SJSA1 (cell line): ENCODE results near the gene ADAMTS2. TPM values are rescaled to one million over a fixed set of nuclear protein-coding genes. Genes with fewer than 3 reads are reported as not detected.

Experiments used
- DNase-seq, 2 experiments: peaks; one replicate each; pipeline ENCODE4 v3.0.0-alpha.2; 2015 to 2020; ENCODE audit warnings: low spot score in 2 of 2, low read depth in 1 of 2
- H3K27ac ChIP-seq: fragments of 250-450 bp; sonication (Bioruptor Pico); 2 replicates; pipeline ENCODE4 v1.5.1; 2020; ENCODE audit warnings: mild to moderate bottlenecking, moderate library complexity
- H3K27me3 ChIP-seq: fragments of 250-450 bp; sonication (Bioruptor Pico); replicated peaks from 2 replicates; pipeline ENCODE4 v1.5.1; 2020; ENCODE audit warnings: mild to moderate bottlenecking, moderate library complexity
- H3K36me3 ChIP-seq: fragments of 250-450 bp; sonication (Bioruptor Pico); 2 replicates; pipeline ENCODE4 v1.5.1; 2020; ENCODE audit warnings: mild to moderate bottlenecking
- H3K4me1 ChIP-seq: fragments of 250-450 bp; sonication (Bioruptor Pico); replicated peaks from 2 replicates; pipeline ENCODE4 v1.6.1; 2021; ENCODE audit warnings: mild to moderate bottlenecking
- H3K4me3 ChIP-seq: fragments of 250-450 bp; sonication (Bioruptor Pico); 2 replicates; pipeline ENCODE4 v1.5.1; 2020; ENCODE audit warnings: mild to moderate bottlenecking
- H3K9me3 ChIP-seq: fragments of 250-450 bp; sonication (Bioruptor Pico); replicated peaks from 2 replicates; pipeline ENCODE4 v1.5.1; 2020; ENCODE audit warnings: mild to moderate bottlenecking
- total RNA-seq: library from RNA; depleted of rRNA; stranded (reverse); fragments of >200 nt; shearing (Covaris generic); gene quantifications from 2 replicates; pipeline ENCODE4 v1.2.3, GENCODE V29; 2014

ADAMTS2 gene
- total RNA-seq, 1 experiment from 2014 or later = 4.9 TPM

DNA sequence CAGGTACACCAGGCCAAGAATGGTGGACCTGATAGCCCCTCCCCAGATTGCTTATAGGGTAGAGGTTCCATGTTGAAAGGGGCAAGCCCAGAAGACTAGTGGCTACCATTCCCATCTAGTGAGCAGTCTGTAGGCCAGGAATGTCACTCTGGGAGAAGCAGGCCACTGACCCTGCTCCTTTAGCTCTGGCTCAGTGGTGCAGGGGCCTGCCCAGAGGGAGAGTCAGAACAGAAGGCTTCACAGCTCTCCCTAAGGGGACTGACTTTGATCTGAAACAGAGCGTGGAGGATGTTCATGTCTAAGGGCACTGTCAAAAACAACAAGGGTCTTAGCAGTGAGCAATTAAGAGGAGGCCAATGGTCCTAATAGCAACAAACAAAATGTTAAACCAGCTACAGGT is 203.4 kb downstream of the ADAMTS2 start:
- H3K4me3 ChIP-seq = no peak overlapping the region
- no peak for DNase-seq
- H3K27ac ChIP-seq = no peak overlapping the region
- H3K9me3 ChIP-seq = peaks cover 52% of the 10 kb centered on the region
- no peaks in the 10 kb centered on the region for H3K4me1 ChIP-seq
- H3K36me3 ChIP-seq = no peaks in the 10 kb centered on the region
- H3K27me3 ChIP-seq = no peaks in the 10 kb centered on the region

DNA sequence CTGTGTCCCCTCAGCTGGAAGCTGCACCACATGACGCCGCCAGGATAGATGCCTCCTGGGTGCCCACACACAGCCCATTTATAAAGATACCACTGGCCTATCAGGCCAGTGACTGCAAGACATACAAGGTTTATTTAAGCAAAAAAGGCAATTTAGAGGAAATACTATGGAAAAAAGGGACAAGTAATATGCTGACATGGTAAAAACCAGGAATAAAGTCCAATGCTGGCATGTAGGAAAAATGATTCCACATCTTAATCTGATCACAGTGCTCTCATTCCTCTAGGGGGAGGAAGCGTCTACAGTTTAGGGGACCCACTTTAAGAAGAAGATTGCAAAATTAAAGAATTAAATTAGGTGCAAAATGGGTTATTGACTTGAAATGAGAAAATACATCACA is 205.0 kb downstream of the ADAMTS2 start:
- DNase-seq = no peak

DNA sequence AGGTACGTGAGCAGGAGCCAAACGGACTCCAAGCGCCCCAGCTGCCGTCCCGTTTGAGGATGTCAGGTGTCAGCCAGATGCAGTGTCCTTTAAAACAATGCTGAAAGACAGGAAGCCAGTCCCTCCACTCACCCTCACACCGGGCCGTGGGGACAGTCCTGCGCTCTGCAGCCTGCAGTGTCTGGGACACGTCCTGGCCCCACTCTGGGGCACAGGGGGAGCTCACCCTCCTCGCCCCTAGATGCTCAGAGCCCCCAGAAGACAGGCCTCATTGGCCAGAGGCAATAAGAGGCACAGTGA is 205.4 kb downstream of the ADAMTS2 start:
- Histone ChIP-seq H3K9me3 (peaks cover 54% of the 10 kb centered on the region), H3K27me3 (no peaks in the 10 kb centered on the region), H3K27ac (no peak overlapping the region), H3K4me1 (no peaks in the 10 kb centered on the region), H3K36me3 (no peaks in the 10 kb centered on the region), H3K4me3 (no peak overlapping the region)
- DNase-seq = no peak

More for the DNA sequence above, 205.0 kb downstream of the ADAMTS2 start:
- Histone ChIP-seq H3K9me3 (peaks cover 55% of the 10 kb centered on the region), H3K36me3 (no peaks in the 10 kb centered on the region), H3K27ac (no peak overlapping the region), H3K4me3 (no peak overlapping the region), H3K4me1 (no peaks in the 10 kb centered on the region), H3K27me3 (no peaks in the 10 kb centered on the region)

GRCh38 chr5:179139111-179139935 is 205.9 kb downstream of the ADAMTS2 start:
- Histone ChIP-seq H3K4me3 (no peak overlapping the region), H3K27ac (no peak overlapping the region), H3K4me1 (no peaks in the 10 kb centered on the region), H3K27me3 (no peaks in the 10 kb centered on the region), H3K9me3 (peaks cover 55% of the 10 kb centered on the region), H3K36me3 (no peaks in the 10 kb centered on the region)
- DNase-seq = no peak

- Histone ChIP-seq H3K4me3 (no peak overlapping the region), H3K27ac (no peak overlapping the region), H3K9me3 (peaks cover 62% of the 10 kb centered on the region), H3K4me1 (no peaks in the 10 kb centered on the region), H3K27me3 (no peaks in the 10 kb centered on the region), H3K36me3 (no peaks in the 10 kb centered on the region)
- DNase-seq = no peak
Measured at GRCh38 chr5:179138568-179138925, 206.7 kb downstream of the ADAMTS2 start.

- H3K9me3 ChIP-seq = peaks cover 64% of the 10 kb centered on the region
- H3K4me3 ChIP-seq = no peak overlapping the region
- no peaks in the 10 kb centered on the region for H3K4me1 ChIP-seq
- no peaks in the 10 kb centered on the region for H3K36me3 ChIP-seq
- no peak overlapping the region for H3K27ac ChIP-seq
- no peaks in the 10 kb centered on the region for H3K27me3 ChIP-seq
- DNase-seq = no peak
Measured at GRCh38 chr5:179137643-179138567, 207.4 kb downstream of the ADAMTS2 start.

- no peaks in the 10 kb centered on the region for H3K27me3 ChIP-seq
- no peak overlapping the region for H3K27ac ChIP-seq
- H3K36me3 ChIP-seq = no peaks in the 10 kb centered on the region
- H3K4me1 ChIP-seq = no peaks in the 10 kb centered on the region
- DNase-seq = no peak
- H3K9me3 ChIP-seq = peaks cover 60% of the 10 kb centered on the region
- H3K4me3 ChIP-seq = no peak overlapping the region
Measured at GRCh38 chr5:179137016-179137642, 208.1 kb downstream of the ADAMTS2 start.

- no peaks in the 10 kb centered on the region for H3K27me3 ChIP-seq
- 0 out of 2 replicates have a peak, but pooled peaks cover 3% of the 10 kb centered on the region for H3K36me3 ChIP-seq
- H3K27ac ChIP-seq = no peak overlapping the region
Measured at GRCh38 chr5:179135441-179136215, 209.6 kb downstream of the ADAMTS2 start.

GRCh38 chr5:179135006-179135405 is 210.3 kb downstream of the ADAMTS2 start:
- 0 out of 2 replicates have a peak, but pooled peaks cover 3% of the 10 kb centered on the region for H3K36me3 ChIP-seq
- H3K27ac ChIP-seq = no peak overlapping the region
- no peaks in the 10 kb centered on the region for H3K27me3 ChIP-seq
- H3K9me3 ChIP-seq = peaks cover 66% of the 10 kb centered on the region
- H3K4me3 ChIP-seq = no peak overlapping the region
- no peaks in the 10 kb centered on the region for H3K4me1 ChIP-seq
- DNase-seq = no peak

More at GRCh38 chr5:179135441-179136215, 209.6 kb downstream of the ADAMTS2 start:
- peaks cover 66% of the 10 kb centered on the region for H3K9me3 ChIP-seq
- no peak overlapping the region for H3K4me3 ChIP-seq
- DNase-seq = no peak
- H3K4me1 ChIP-seq = no peaks in the 10 kb centered on the region

GRCh38 chr5:179134511-179134910 is 210.8 kb downstream of the ADAMTS2 start:
- Histone ChIP-seq H3K27ac (no peak overlapping the region), H3K36me3 (0 out of 2 replicates have a peak, but pooled peaks cover 3% of the 10 kb centered on the region), H3K4me3 (no peak overlapping the region), H3K27me3 (no peaks in the 10 kb centered on the region), H3K9me3 (peaks cover 66% of the 10 kb centered on the region), H3K4me1 (no peaks in the 10 kb centered on the region)
- no peak for DNase-seq

DNA sequence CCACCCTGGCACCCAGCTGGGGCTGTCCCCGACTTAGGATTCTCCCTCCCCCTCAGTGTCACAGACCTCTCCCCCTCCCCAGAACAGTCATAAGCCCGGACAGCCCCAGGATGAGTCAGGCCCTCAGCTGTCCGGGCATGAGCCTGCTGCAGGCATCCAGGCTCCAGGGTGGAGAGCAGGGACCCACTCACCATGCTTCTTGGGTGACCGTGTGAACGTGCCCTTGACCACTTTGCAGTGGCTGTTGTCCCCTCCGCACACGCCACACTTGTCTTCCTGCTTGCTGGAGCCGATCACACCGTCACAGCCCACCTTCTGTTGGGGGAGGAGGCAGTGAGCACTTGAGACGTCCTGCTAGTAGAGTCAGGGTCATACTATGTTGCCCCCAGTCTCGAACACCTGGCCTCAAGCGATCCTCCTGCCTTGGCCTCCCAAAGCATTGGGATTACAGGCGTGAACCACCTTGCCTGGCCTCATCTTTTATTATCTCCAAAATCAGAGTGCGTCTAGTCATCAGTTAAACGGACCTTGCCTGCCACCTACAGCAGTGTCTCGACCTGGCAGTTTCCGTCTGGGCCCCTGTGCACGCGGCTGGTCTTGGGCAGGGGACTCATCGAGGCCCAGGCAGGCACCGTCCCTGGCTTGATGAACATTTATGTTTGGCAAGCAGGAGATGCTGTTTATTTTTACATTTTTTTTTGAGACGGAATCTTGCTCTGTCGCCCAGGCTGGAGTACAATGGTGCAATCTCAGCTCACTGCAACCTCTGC is 212.5 kb downstream of the ADAMTS2 start:
- H3K9me3 ChIP-seq = peaks cover 59% of the 10 kb centered on the region
- H3K4me1 ChIP-seq = no peaks in the 10 kb centered on the region
- no peak overlapping the region for H3K27ac ChIP-seq
- H3K4me3 ChIP-seq = no peak overlapping the region
- no peak for DNase-seq
- H3K27me3 ChIP-seq = no peaks in the 10 kb centered on the region
- 0 out of 2 replicates have a peak, but pooled peaks cover 3% of the 10 kb centered on the region for H3K36me3 ChIP-seq

DNA sequence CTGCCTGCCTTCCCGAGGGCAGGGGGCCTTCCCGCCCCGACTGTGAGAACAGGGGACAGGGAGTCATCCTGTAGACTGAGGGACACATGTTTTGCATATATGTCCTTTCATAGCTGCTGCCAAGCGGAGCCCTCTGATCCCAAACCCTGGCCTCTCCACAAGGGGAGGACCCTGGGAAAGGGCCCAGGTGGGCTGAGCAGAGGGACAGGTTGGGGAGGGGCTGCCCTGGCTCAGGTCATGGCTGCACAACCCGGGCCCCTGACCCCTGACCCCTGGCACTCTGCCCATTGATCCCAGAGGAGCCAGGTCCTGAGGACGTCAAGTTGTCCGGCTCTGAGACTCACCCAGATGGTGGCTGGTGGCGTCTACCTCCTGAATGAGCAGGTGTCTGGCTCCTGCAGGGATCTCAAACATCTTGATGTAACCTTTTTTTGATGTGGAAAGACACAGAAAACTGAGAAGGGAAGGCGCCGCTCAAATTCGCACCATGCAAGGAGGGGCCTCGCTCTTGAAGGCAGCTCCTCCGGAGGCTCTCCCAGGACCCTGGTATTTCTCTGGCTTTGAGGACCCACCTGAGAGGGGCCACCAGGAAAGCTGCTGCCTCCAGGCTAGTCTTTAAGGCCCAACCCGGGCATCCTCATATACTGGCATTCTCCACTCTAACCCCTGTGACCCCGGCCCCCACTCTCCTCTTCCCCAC is 213.2 kb downstream of the ADAMTS2 start:
- Histone ChIP-seq H3K4me1 (no peaks in the 10 kb centered on the region), H3K4me3 (no peak overlapping the region), H3K27me3 (no peaks in the 10 kb centered on the region), H3K27ac (no peak overlapping the region), H3K9me3 (peaks cover 59% of the 10 kb centered on the region), H3K36me3 (0 out of 2 replicates have a peak, but pooled peaks cover 3% of the 10 kb centered on the region)
- no peak for DNase-seq
